K562 (cell line): Measurements from ENCODE around the gene SPECC1L. TPM values are rescaled to one million over a fixed set of nuclear protein-coding genes. Genes with fewer than 3 reads are reported as not detected.

ENCODE experiments used
- ATAC-seq: fragments of 200-7000 bp; cut with Tn5 transposase; 3 replicates; pipeline ENCODE4 v1.9.1; 2020; ENCODE audit warnings: moderate library complexity
- BruUV-seq: library from RNA; stranded (reverse); fragments of 400-500 nt; replicated peaks from 2 replicates; lab custom pipeline; 2021; lab: Mats Ljungman, UMichigan
- CTCF ChIA-PET: fragments of 300-600 bp; formaldehyde crosslinking; extraction: SDS; loops from one replicate; lab custom pipeline; 2021; ENCODE audit warnings: low intra/inter-chr PET ratio; lab: Yijun Ruan, JAX
- POLR2A ChIA-PET: fragments of 300-600, 350-650 bp; sonication (Branson Sonifier 250); formaldehyde crosslinking; extraction: SDS; loops from one replicate; lab custom pipeline; 2021; ENCODE audit warnings: antibody characterized with exemption, inconsistent platforms; lab: Yijun Ruan, JAX
- DNase-seq, 4 experiments: peaks; one replicate each; pipeline versions ENCODE4 v3.0.0 to v3.0.0-alpha.2; 2011 to 2018; ENCODE audit warnings: low spot score in 3 of 4, mixed read lengths in 3 of 4; ENCODE audit errors: extremely low read depth in 1 of 4
- FAIRE-seq: peaks from 2 replicates; lab custom pipeline; 2011; peaks lifted over from hg19 to GRCh38; lab: Jason Lieb, UNC
- H2AFZ ChIP-seq: 2 replicates; pipeline ENCODE4 v1.6.0; 2011; ENCODE audit warnings: low read depth, low read length, control low read depth, inconsistent platforms
- H3K27ac ChIP-seq: fragments of 200-600 bp; 3 replicates; pipeline ENCODE4 v1.8.0; 2011; ENCODE audit warnings: low read depth, mild to moderate bottlenecking, control low read depth, inconsistent platforms, low read length, moderate library complexity, mixed read lengths; ENCODE audit errors: extremely low read depth
- H3K27me3 ChIP-seq, 2 experiments: fragments of 300-600 bp in 1 of 2; 2 replicates in 1 of 2; 3 replicates in 1 of 2; pipeline versions ENCODE4 v1.6.0 to v1.8.0; 2011; ENCODE audit warnings: inconsistent platforms in 2 of 2, low read length in 2 of 2, mild to moderate bottlenecking in 1 of 2, mixed read lengths in 1 of 2, moderate library complexity in 1 of 2; ENCODE audit not compliant: control insufficient read depth in 2 of 2, insufficient read depth in 2 of 2
- H3K36me3 ChIP-seq: fragments of 300-600 bp; 3 replicates; pipeline ENCODE4 v1.8.0; 2011; ENCODE audit warnings: mild to moderate bottlenecking, low read length, inconsistent platforms; ENCODE audit not compliant: control insufficient read depth, insufficient read depth
- H3K4me1 ChIP-seq, 2 experiments: fragments of 200-600 bp in 1 of 2; replicated peaks in 1 of 2; 2 replicates in 1 of 2; 3 replicates in 1 of 2; pipeline versions ENCODE4 v1.5.1 to v1.8.0; 2011; ENCODE audit warnings: inconsistent platforms in 2 of 2, low read length in 2 of 2, mild to moderate bottlenecking in 1 of 2, mixed read lengths in 1 of 2, moderate library complexity in 1 of 2; ENCODE audit not compliant: control insufficient read depth in 2 of 2, insufficient read depth in 2 of 2
- H3K4me2 ChIP-seq: 2 replicates; pipeline ENCODE4 v1.6.1; 2011; ENCODE audit warnings: low read length, control low read depth, inconsistent platforms, mixed read lengths; ENCODE audit not compliant: insufficient read depth
- H3K4me3 ChIP-seq: fragments of 200-600 bp; sonication (generic), shearing (Covaris generic); 2 replicates; pipeline ENCODE4 v1.5.1; 2016; ENCODE audit warnings: control low read depth, inconsistent platforms
- H3K79me2 ChIP-seq: fragments of 200-600 bp; 3 replicates; pipeline ENCODE4 v1.8.0; 2011; ENCODE audit warnings: low read length, inconsistent platforms; ENCODE audit not compliant: control insufficient read depth, insufficient read depth
- H3K9ac ChIP-seq, 2 experiments: 2 replicates each; pipeline versions ENCODE4 v1.6.0 to v1.6.1; 2011; ENCODE audit warnings: low read depth in 2 of 2, low read length in 2 of 2, control low read depth in 1 of 2, inconsistent platforms in 1 of 2, mild to moderate bottlenecking in 1 of 2, mixed read lengths in 1 of 2; ENCODE audit not compliant: insufficient read depth in 1 of 2
- H3K9me1 ChIP-seq: one replicate; pipeline ENCODE4 v1.6.0; 2011; ENCODE audit warnings: inconsistent platforms, mild to moderate bottlenecking, low read length, moderate library complexity; ENCODE audit not compliant: control insufficient read depth, insufficient read depth
- H3K9me3 ChIP-seq: replicated peaks from 2 replicates; pipeline ENCODE4 v1.5.1; 2011; ENCODE audit warnings: low read depth, low read length, inconsistent platforms; ENCODE audit not compliant: control insufficient read depth, insufficient read depth
- H4K20me1 ChIP-seq: replicated peaks from 2 replicates; pipeline ENCODE4 v1.6.1; 2011; ENCODE audit warnings: low read length, inconsistent platforms, mixed read lengths; ENCODE audit not compliant: control insufficient read depth, insufficient read depth
- BHLHE40 ChIP-seq: IDR thresholded peaks from 2 replicates; pipeline ENCODE4 v1.6.1; 2011; ENCODE audit warnings: low read length, improper control_type of control experiment
- CREB1 ChIP-seq, 2 experiments: sonication (generic) in 1 of 2; formaldehyde crosslinking in 1 of 2; IDR thresholded peaks; 2 replicates each; pipeline versions ENCODE4 v1.6.1 to v1.8.0; 2012 to 2022; ENCODE audit warnings: inconsistent platforms in 1 of 2, mild to moderate bottlenecking in 1 of 2, missing genetic modification reagents in 1 of 2, moderate library complexity in 1 of 2
- DIDO1 ChIP-seq: fragments of 450-650 bp; IDR thresholded peaks from 2 replicates; pipeline ENCODE4 v1.6.1; 2016; ENCODE audit warnings: low read depth, missing biosample characterization, missing genetic modification characterization
- HMG20B ChIP-seq: fragments of 250-450 bp; sonication (Bioruptor Pico); IDR thresholded peaks from 2 replicates; pipeline ENCODE4 v1.5.0; 2021; ENCODE audit warnings: mild to moderate bottlenecking
- LEF1 ChIP-seq: fragments of 450-650 bp; IDR thresholded peaks from 2 replicates; pipeline ENCODE4 v1.6.1; 2016; ENCODE audit warnings: mild to moderate bottlenecking
- MNT ChIP-seq, 2 experiments: fragments of 450-650 bp; conservative IDR thresholded peaks; 2 replicates each; pipeline ENCODE4 v1.6.1; 2017; ENCODE audit warnings: mild to moderate bottlenecking in 2 of 2, moderate library complexity in 2 of 2
- MTF1 ChIP-seq: fragments of 250-450 bp; sonication (Bioruptor Pico); IDR thresholded peaks from 2 replicates; pipeline ENCODE4 v1.9.0; 2021; ENCODE audit warnings: moderate library complexity, mild to moderate bottlenecking, inconsistent platforms, borderline replicate concordance
- RBM22 ChIP-seq: fragments of 200-400 bp; formaldehyde crosslinking; IDR thresholded peaks from 2 replicates; pipeline ENCODE4 v1.6.1; 2018; ENCODE audit warnings: low read length, low read depth; ENCODE audit not compliant: poor library complexity, severe bottlenecking
- ZC3H8 ChIP-seq: fragments of 450-650 bp; IDR thresholded peaks from 2 replicates; pipeline ENCODE4 v1.6.1; 2017
- ZNF655 ChIP-seq: fragments of 250-450 bp; sonication (Bioruptor Pico); IDR thresholded peaks from 2 replicates; pipeline ENCODE4 v1.5.0; 2021
- ZNF699 ChIP-seq: fragments of 250-450 bp; sonication (Bioruptor Pico); IDR thresholded peaks from 2 replicates; pipeline ENCODE4 v1.8.0; 2021; ENCODE audit warnings: mild to moderate bottlenecking, moderate library complexity; ENCODE audit not compliant: insufficient replicate concordance
- ZNF764 ChIP-seq: fragments of 250-450 bp; sonication (Bioruptor Pico); IDR thresholded peaks from 2 replicates; pipeline ENCODE4 v1.4.0; 2020; ENCODE audit warnings: low read depth, mild to moderate bottlenecking, moderate library complexity
- in situ Hi-C: fragments of 300-500 bp; cut with MboI; formaldehyde crosslinking; loops from 4 replicates; pipeline ENCODE4 v1.15.0; 2018; ENCODE audit warnings: inconsistent platforms, mixed read lengths
- intact Hi-C: fragments of 100-400 bp; cut with micrococcal nuclease; formaldehyde crosslinking; loops from 2 replicates; pipeline ENCODE4 v1.14.2; 2022
- polyA plus RNA-seq, 8 experiments: library from polyadenylated mRNA; depleted of rRNA in 4 of 8; stranded (reverse) in 5 of 8; unstranded in 3 of 8; fragments of >200 nt; fragmentation: Nextera tagmentation in 2 of 8; fragmentation: Illumina TruSeq in 1 of 8; extraction: Ambion mirVana in 2 of 8; extraction: Trizol in 1 of 8; gene quantifications; 2 replicates each; pipeline versions ENCODE4 v1.2.1 to v1.2.3, GENCODE V29; 2011 to 2014; ENCODE audit warnings: inconsistent platforms in 1 of 8, missing spikeins in 1 of 8
- total RNA-seq, 7 experiments: library from RNA; depleted of rRNA in 6 of 7; stranded (reverse); fragments of >200 nt in 6 of 7; fragmentation: Illumina TruSeq in 2 of 7; extraction: Trizol in 2 of 7; gene quantifications; 2 replicates each; pipeline versions ENCODE4 v1.2.1 to v1.2.3, GENCODE V29; 2011 to 2021; ENCODE audit warnings: low replicate concordance in 1 of 7
- TF ChIP-seq, protein P1 (sequence below): fragments of 250-450 bp; sonication (Bioruptor Pico); IDR thresholded peaks from 2 replicates; pipeline ENCODE4 v1.6.1; 2021; ENCODE audit warnings: mild to moderate bottlenecking
- TF ChIP-seq, protein P2 (sequence below): fragments of 250-450 bp; sonication (Bioruptor Pico); IDR thresholded peaks from 2 replicates; pipeline ENCODE4 v1.4.0; 2020; ENCODE audit warnings: mild to moderate bottlenecking, moderate library complexity, borderline replicate concordance

The SPECC1L gene
- total and polyA plus RNA-seq, 9 of the 15 experiments (the other 6 are each of a cell fraction or from before 2014, with no cell fraction given): 1.4 to 27.9 (median 14.5) TPM

- intact Hi-C loops (no loop called here), in situ Hi-C loops (no loop called here)
- POLR2A ChIA-PET: interaction anchor here (1.2 kb wide), 1 partner anchor 49 kb away, joined by 3 read pairs; no protein-coding TSS in a partner anchor
- DNase-seq: no peak
- Histone ChIP-seq H2AFZ (no peak overlapping the region), H3K27ac (no peak overlapping the region), H3K4me2 (no peak overlapping the region), H3K4me1 (no peaks in the 10 kb centered on the region; a peak in 1 of 5 replicates), H3K9ac (no peak overlapping the region), H3K36me3 (peaks cover 32% of the 10 kb centered on the region; the same call in 1 of the 3 replicates), H4K20me1 (no peaks in the 10 kb centered on the region), H3K9me1 (no peaks in the 10 kb centered on the region), H3K9me3 (peaks cover 3% of the 10 kb centered on the region), H3K27me3 (no peaks in the 10 kb centered on the region), H3K4me3 (no peak overlapping the region), H3K79me2 (no peaks in the 10 kb centered on the region)
- TF ChIP-seq ZC3H8 (no peak), ZNF764 (no peak), MNT (conservative IDR thresholded peaks at IDR 0.05) (no peak), DIDO1 (tag) (no peak), BHLHE40 (no peak), HMG20B (no peak), CREB1 (IDR thresholded peaks at IDR 0.05) (no peak), CREB1 (CRISPR knock-in tag; IDR thresholded peaks at IDR 0.05) (no peak), ZNF699 (CRISPR knock-in tag) (no peak), MTF1 (CRISPR knock-in tag) (no peak), RBM22 (no peak), ZNF655 (CRISPR knock-in tag) (no peak), LEF1 (no peak)
- TF ChIP-seq, protein P1, sequence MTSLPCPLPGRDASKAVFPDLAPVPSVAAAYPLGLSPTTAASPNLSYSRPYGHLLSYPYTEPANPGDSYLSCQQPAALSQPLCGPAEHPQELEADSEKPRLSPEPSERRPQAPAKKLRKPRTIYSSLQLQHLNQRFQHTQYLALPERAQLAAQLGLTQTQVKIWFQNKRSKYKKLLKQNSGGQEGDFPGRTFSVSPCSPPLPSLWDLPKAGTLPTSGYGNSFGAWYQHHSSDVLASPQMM (CRISPR knock-in tag): no peak
- TF ChIP-seq, protein P2, sequence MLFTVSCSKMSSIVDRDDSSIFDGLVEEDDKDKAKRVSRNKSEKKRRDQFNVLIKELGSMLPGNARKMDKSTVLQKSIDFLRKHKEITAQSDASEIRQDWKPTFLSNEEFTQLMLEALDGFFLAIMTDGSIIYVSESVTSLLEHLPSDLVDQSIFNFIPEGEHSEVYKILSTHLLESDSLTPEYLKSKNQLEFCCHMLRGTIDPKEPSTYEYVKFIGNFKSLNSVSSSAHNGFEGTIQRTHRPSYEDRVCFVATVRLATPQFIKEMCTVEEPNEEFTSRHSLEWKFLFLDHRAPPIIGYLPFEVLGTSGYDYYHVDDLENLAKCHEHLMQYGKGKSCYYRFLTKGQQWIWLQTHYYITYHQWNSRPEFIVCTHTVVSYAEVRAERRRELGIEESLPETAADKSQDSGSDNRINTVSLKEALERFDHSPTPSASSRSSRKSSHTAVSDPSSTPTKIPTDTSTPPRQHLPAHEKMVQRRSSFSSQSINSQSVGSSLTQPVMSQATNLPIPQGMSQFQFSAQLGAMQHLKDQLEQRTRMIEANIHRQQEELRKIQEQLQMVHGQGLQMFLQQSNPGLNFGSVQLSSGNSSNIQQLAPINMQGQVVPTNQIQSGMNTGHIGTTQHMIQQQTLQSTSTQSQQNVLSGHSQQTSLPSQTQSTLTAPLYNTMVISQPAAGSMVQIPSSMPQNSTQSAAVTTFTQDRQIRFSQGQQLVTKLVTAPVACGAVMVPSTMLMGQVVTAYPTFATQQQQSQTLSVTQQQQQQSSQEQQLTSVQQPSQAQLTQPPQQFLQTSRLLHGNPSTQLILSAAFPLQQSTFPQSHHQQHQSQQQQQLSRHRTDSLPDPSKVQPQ: no peak
- CTCF ChIA-PET: no interaction called here
- ATAC-seq: no peak
- no TSS peak for BruUV-seq
- no peak for FAIRE-seq
Measured at GRCh38 chr22:24357547-24357946, 86.9 kb downstream of the SPECC1L start.
